ENCODE results near the gene THAP3. TPM values are rescaled to one million over a fixed set of nuclear protein-coding genes. Genes with fewer than 3 reads are reported as not detected.

Gene THAP3
- total and polyA plus RNA-seq, 2 of the 8 experiments (the other 6 are each of a cell fraction or from before 2014, with no cell fraction given), result 8.2 to 15.3 TPM

DNA sequence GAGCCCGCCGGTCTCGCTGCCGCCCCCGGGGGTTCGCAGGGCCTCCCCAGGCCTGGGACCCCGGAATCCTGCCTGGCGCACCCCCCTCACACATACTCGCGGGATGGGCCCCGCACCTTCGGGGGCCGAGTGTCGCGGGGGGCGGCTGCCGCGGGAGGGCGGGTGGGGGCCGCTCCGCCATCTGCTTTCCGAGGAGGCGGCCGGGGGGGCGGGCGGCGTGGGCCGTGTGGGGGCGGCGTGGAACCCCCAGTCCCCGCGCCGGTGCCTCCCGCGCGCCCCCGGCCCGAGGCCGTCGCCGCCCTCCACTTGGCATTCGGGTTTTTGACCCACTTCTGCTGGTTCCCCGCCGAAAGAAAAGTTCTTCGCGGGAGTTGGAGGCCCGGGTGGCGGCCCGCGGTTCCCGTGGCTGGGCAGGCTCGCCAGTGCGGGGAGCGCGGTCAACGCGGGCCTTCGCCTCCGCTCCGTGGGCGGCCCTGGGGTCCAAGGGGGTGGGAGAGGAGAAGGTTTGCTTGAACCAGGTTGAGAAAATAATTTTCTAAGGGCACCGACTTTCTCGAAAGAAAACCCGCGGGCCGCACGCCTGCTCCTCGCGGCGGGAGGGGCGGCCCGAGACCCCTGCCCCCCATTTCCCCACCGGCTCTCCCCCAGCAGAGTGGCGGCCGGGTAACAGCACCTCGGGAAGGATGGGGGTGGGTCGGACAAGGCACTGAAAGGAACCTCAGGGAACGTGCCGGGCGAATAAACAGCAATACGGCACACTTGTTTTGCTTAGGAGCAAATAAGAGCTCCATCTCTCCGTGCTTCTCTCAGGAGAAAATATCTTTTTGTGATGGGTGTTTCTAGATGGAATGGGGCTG, 9.5 kb upstream of the THAP3 start:
- no peak overlapping the region; the same call in 1 of the 2 replicates for H2BK5ac ChIP-seq (ENCODE audit: low read depth, low read length)
- H3K4me3 ChIP-seq (ENCODE audit: extremely low read depth in 1 of 4, insufficient read depth in 2 of 4, low read depth in 3 of 4, low read length in 4 of 4), result peak overlapping the region; percentile 64 to 100 (median 82)
- no peak overlapping the region for H3K56ac ChIP-seq (replicated peaks; ENCODE audit: insufficient read length, low read depth, low read length)
- peaks cover 11 to 18% of the 10 kb centered on the region in 2 experiments for H4K20me1 ChIP-seq (replicated peaks in 1 of 2; ENCODE audit: control insufficient read depth in 1 of 2, insufficient read depth in 2 of 2, low read length in 2 of 2)
- peaks cover 8% of the 10 kb centered on the region; the same call in 1 of the 2 replicates for H3K23me2 ChIP-seq (ENCODE audit: low read depth, low read length)
- H4K5ac ChIP-seq (ENCODE audit: insufficient read length, low read depth, low read length), result peak overlapping the region; percentile 21
- no peak for TF ChIP-seq ASH2L (IDR thresholded peaks at IDR 0.05; ENCODE audit: low read length)
- TF ChIP-seq PHF8 (conservative IDR thresholded peaks at IDR 0.05; ENCODE audit: low read depth, low read length), result 0 out of 2 replicates have a peak, but pooled peaks have one; percentile 31
- peak; percentile 23 for TF ChIP-seq KDM4A (IDR thresholded peaks at IDR 0.05; ENCODE audit: low read depth, low read length, severe bottlenecking)
- peak overlapping the region; percentile 79 to 80 for H3K4me2 ChIP-seq (ENCODE audit: insufficient read depth in 1 of 2, low read depth in 2 of 2, low read length in 2 of 2)
- H2AK5ac ChIP-seq (ENCODE audit: low read depth, low read length), result no peak overlapping the region
- no peak overlapping the region for H4K8ac ChIP-seq (ENCODE audit: extremely low read depth, insufficient read depth, low read length)
- H3K23ac ChIP-seq (ENCODE audit: insufficient read length), result no peak overlapping the region
- no peak overlapping the region for H2BK20ac ChIP-seq (ENCODE audit: low read length)
- no peak overlapping the region for H2AFZ ChIP-seq (ENCODE audit: low read length)
- H3K79me1 ChIP-seq (ENCODE audit: low read depth, low read length), result peaks cover 8% of the 10 kb centered on the region
- H2BK12ac ChIP-seq (ENCODE audit: low read depth, low read length), result no peak overlapping the region
- H2BK15ac ChIP-seq (ENCODE audit: low read length), result no peak overlapping the region
- no peak overlapping the region for H2BK120ac ChIP-seq (replicated peaks; ENCODE audit: low read depth, low read length)
- H3K18ac ChIP-seq (ENCODE audit: extremely low read depth, low read length), result no peak overlapping the region; the same call in 1 of the 2 replicates
- H3K27me3 ChIP-seq (replicated peaks in 1 of 4; ENCODE audit: control insufficient read depth in 3 of 4, extremely low read depth in 1 of 4, insufficient read depth in 3 of 4, low read length in 3 of 4), result no peaks in the 10 kb centered on the region
- ChIA-PET POLR2A (ENCODE audit: partially characterized antibody) (interaction anchor here (0.8 to 14.3 kb wide), 9 partner anchors 8 to 86 kb away, joined by 3 to 175 read pairs (median 4); partner anchors contain the start of genes DNAJC11, KLHL21 and THAP3), CTCF (ENCODE audit: partially characterized antibody) (interaction anchor here (1.1 to 2.6 kb wide), 7 partner anchors 10 to 140 kb away, joined by 3 to 8 read pairs (median 6); partner anchors contain the start of genes KLHL21, NOL9, TAS1R1 and THAP3)
- no peak overlapping the region for H3K14ac ChIP-seq (ENCODE audit: insufficient read length)
- H3K4me1 ChIP-seq (replicated peaks in 1 of 4; ENCODE audit: control insufficient read depth in 3 of 4, insufficient read depth in 4 of 4, low read length in 3 of 4), result no peaks in the 10 kb centered on the region
- no peak for DNase-seq (ENCODE audit: low read depth in 1 of 2, low spot score in 2 of 2)
- FAIRE-seq, result no peak
- no peak overlapping the region for H3K4ac ChIP-seq (replicated peaks; ENCODE audit: insufficient read length, low read depth, low read length)
- H3K36me3 ChIP-seq (ENCODE audit: control insufficient read depth in 2 of 4, insufficient read depth in 4 of 4, low read length in 3 of 4), result peaks cover 6 to 30% (median 10%) of the 10 kb centered on the region in 4 experiments
- WGBS, 2 experiments (ENCODE audit: extremely low coverage in 1 of 2, insufficient coverage in 1 of 2, insufficient read length in 1 of 2, insufficient replicate concordance in 2 of 2, low coverage in 1 of 2, low lambda C conversion rate in 2 of 2, missing lambda C conversion rate in 1 of 2), result 5% methylated on average over 31 of the region's 82 CpGs; no CpG with 5 or more reads in 1 of the 2 experiments
- H3K9ac ChIP-seq (replicated peaks in 1 of 4; ENCODE audit: extremely low read depth in 1 of 4, low read depth in 3 of 4, low read length in 3 of 4), result peak overlapping the region; percentile 20 to 80 (median 42); a peak in 6 of 7 replicates
- no peak overlapping the region for H3K27ac ChIP-seq (ENCODE audit: low read depth, low read length)
- peaks cover 12 to 49% of the 10 kb centered on the region in 2 experiments for H3K79me2 ChIP-seq (ENCODE audit: control insufficient read depth in 1 of 2, insufficient read depth in 2 of 2, low read length in 2 of 2)
- no peak overlapping the region for H4K91ac ChIP-seq (replicated peaks; ENCODE audit: insufficient read length, low read length)
- no peaks in the 10 kb centered on the region for H3K9me3 ChIP-seq (ENCODE audit: insufficient read depth in 2 of 2, low read depth in 1 of 2, low read length in 1 of 2)

All from H1 (cell line).